Suprapubic skin (tissue), 4 donors: Measurements from ENCODE around the gene LLPH. TPM values are rescaled to one million over a fixed set of nuclear protein-coding genes. Genes with fewer than 3 reads are reported as not detected.

Source experiments
- DNase-seq, 2 donors: peaks; one replicate each; pipeline ENCODE4 v3.0.0-alpha.2; 2019; ENCODE audit warnings: low spot score in 2 of 2
- H3K27ac ChIP-seq: fragments of 200-600 bp; sonication (generic); one replicate; pipeline ENCODE4 v1.5.1; 2019
- H3K27me3 ChIP-seq: fragments of 200-600 bp; sonication (generic); one replicate; pipeline ENCODE4 v1.5.1; 2019
- H3K36me3 ChIP-seq: fragments of 200-600 bp; sonication (generic); one replicate; pipeline ENCODE4 v1.5.1; 2019
- H3K4me1 ChIP-seq: fragments of 200-600 bp; sonication (generic); one replicate; pipeline ENCODE4 v1.5.1; 2019
- H3K4me3 ChIP-seq: fragments of 200-600 bp; sonication (generic); one replicate; pipeline ENCODE4 v1.5.1; 2019; ENCODE audit warnings: mild to moderate bottlenecking
- H3K9me3 ChIP-seq: fragments of 200-600 bp; sonication (generic); one replicate; pipeline ENCODE4 v1.5.1; 2019
- CTCF ChIP-seq, 2 donors: fragments of 200-600 bp in 1 of 2; fragments of 450-650 bp in 1 of 2; sonication (generic) in 1 of 2; IDR thresholded peaks; one replicate each; pipeline ENCODE4 v1.5.1; 2016 to 2019; ENCODE audit warnings: antibody characterized with exemption in 2 of 2, mild to moderate bottlenecking in 1 of 2, moderate library complexity in 1 of 2
- EP300 ChIP-seq: sonication (generic); formaldehyde crosslinking; IDR thresholded peaks from one replicate; pipeline ENCODE4 v1.6.1; 2017; ENCODE audit warnings: antibody characterized with exemption
- POLR2A ChIP-seq, 2 donors: fragments of 450-650 bp; IDR thresholded peaks; one replicate each; pipeline ENCODE4 v1.6.1; 2017; ENCODE audit warnings: antibody characterized with exemption in 2 of 2, mild to moderate bottlenecking in 2 of 2, moderate library complexity in 2 of 2
- POLR2AphosphoS5 ChIP-seq, 3 donors: sonication (generic); formaldehyde crosslinking; IDR thresholded peaks; one replicate each; pipeline ENCODE4 v1.6.1; 2017; ENCODE audit warnings: antibody characterized with exemption in 3 of 3
- WGBS: methylation state at CpG from one replicate; pipeline ENCODE4 v1.1.5; 2018; 5-methylcytosine and 5-hydroxymethylcytosine counted together
- total RNA-seq, 4 donors: library from RNA; depleted of rRNA; stranded (reverse); fragments of >200 nt; gene quantifications; one replicate each; pipeline ENCODE4 v1.1.0, GENCODE V29; 2016

The LLPH gene
- total RNA-seq, 4 donors from 2014 or later = 6.4 to 8.3 (median 6.7) TPM

- H3K27me3 ChIP-seq = no peaks in the 10 kb centered on the region
- peaks cover 26% of the 10 kb centered on the region for H3K4me1 ChIP-seq
- no peak for DNase-seq
- TF ChIP-seq CTCF (IDR thresholded peaks at IDR 0.05) = no peak
- peak overlapping the region; percentile 75 for H3K4me3 ChIP-seq
- peaks cover 3% of the 10 kb centered on the region for H3K36me3 ChIP-seq
- H3K27ac ChIP-seq = peak overlapping the region; percentile 99
- H3K9me3 ChIP-seq = peaks cover 4% of the 10 kb centered on the region
- WGBS = 66% methylated on average over 8 of the region's 8 CpGs
Measured at GRCh38 chr12:66168410-66168809, 37.9 kb upstream of the LLPH start.

GRCh38 chr12:66166561-66166960, 36.0 kb upstream of the LLPH start:
- peaks cover 3% of the 10 kb centered on the region for H3K36me3 ChIP-seq
- peaks cover 4% of the 10 kb centered on the region for H3K9me3 ChIP-seq
- no peak for TF ChIP-seq POLR2AphosphoS5 (IDR thresholded peaks at IDR 0.05)
- no peak for TF ChIP-seq CTCF (IDR thresholded peaks at IDR 0.05)
- TF ChIP-seq EP300 = no peak
- no peak for TF ChIP-seq POLR2A (IDR thresholded peaks at IDR 0.05)
- no peak overlapping the region for H3K4me3 ChIP-seq
- H3K27ac ChIP-seq = no peak overlapping the region
- H3K4me1 ChIP-seq = peaks cover 31% of the 10 kb centered on the region
- H3K27me3 ChIP-seq = no peaks in the 10 kb centered on the region
- 90% methylated on average over 2 of the region's 2 CpGs for WGBS
- no peak for DNase-seq

GRCh38 chr12:66165141-66165540, 34.6 kb upstream of the LLPH start:
- TF ChIP-seq CTCF (IDR thresholded peaks at IDR 0.05) = no peak
- no peak for TF ChIP-seq POLR2AphosphoS5 (IDR thresholded peaks at IDR 0.05)
- no peak for TF ChIP-seq POLR2A (IDR thresholded peaks at IDR 0.05)
- TF ChIP-seq EP300 = no peak
- Histone ChIP-seq H3K9me3 (peaks cover 4% of the 10 kb centered on the region), H3K36me3 (peaks cover 8% of the 10 kb centered on the region), H3K4me3 (no peak overlapping the region), H3K27me3 (no peaks in the 10 kb centered on the region), H3K27ac (no peak overlapping the region), H3K4me1 (peaks cover 27% of the 10 kb centered on the region)
- 98% methylated on average over 2 of the region's 2 CpGs for WGBS
- DNase-seq = no peak

GRCh38 chr12:66164349-66164821, 33.8 kb upstream of the LLPH start:
- 93% methylated on average over 3 of the region's 3 CpGs for WGBS
- Histone ChIP-seq H3K27me3 (no peaks in the 10 kb centered on the region), H3K36me3 (peaks cover 16% of the 10 kb centered on the region), H3K27ac (no peak overlapping the region), H3K4me3 (no peak overlapping the region), H3K9me3 (peaks cover 4% of the 10 kb centered on the region), H3K4me1 (peaks cover 27% of the 10 kb centered on the region)
- no peak for DNase-seq
- TF ChIP-seq POLR2A (IDR thresholded peaks at IDR 0.05) (no peak), POLR2AphosphoS5 (IDR thresholded peaks at IDR 0.05) (no peak), CTCF (IDR thresholded peaks at IDR 0.05) (no peak), EP300 (no peak)

GRCh38 chr12:66163289-66163688, 32.7 kb upstream of the LLPH start:
- no peak for DNase-seq
- Histone ChIP-seq H3K36me3 (peaks cover 20% of the 10 kb centered on the region), H3K4me1 (peaks cover 21% of the 10 kb centered on the region), H3K27me3 (no peaks in the 10 kb centered on the region), H3K9me3 (peaks cover 4% of the 10 kb centered on the region), H3K4me3 (no peak overlapping the region), H3K27ac (no peak overlapping the region)
- TF ChIP-seq POLR2AphosphoS5 (IDR thresholded peaks at IDR 0.05) (no peak), EP300 (no peak), CTCF (IDR thresholded peaks at IDR 0.05) (no peak), POLR2A (IDR thresholded peaks at IDR 0.05) (no peak)
- WGBS = 55% methylated on average over 4 of the region's 4 CpGs
